Measurements from ENCODE around the gene LRRC8C. TPM values are rescaled to one million over a fixed set of nuclear protein-coding genes. Genes with fewer than 3 reads are reported as not detected.

LRRC8C gene
- total RNA-seq, 6 experiments from 2014 or later, result 0.53 to 2.0 (median 1.2) TPM

DNA sequence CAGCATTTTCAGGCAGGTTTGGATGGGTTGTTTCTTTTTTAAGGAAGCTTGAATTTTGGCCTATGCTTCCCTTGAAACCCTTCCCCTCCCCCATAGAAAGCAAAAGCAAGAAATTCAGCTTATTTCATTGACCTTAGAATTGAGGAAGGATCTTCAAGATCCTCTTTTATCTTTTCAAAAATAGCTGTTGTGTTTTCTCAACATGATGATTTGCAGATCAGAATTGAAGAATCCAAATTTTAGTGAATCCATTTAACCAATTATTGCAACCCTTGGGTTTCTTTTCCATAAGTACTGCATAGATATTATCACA, 73.7 kb downstream of the LRRC8C start:
- Histone ChIP-seq H3K4me1 (no peaks in the 10 kb centered on the region), H3K27ac (no peak overlapping the region)

DNA sequence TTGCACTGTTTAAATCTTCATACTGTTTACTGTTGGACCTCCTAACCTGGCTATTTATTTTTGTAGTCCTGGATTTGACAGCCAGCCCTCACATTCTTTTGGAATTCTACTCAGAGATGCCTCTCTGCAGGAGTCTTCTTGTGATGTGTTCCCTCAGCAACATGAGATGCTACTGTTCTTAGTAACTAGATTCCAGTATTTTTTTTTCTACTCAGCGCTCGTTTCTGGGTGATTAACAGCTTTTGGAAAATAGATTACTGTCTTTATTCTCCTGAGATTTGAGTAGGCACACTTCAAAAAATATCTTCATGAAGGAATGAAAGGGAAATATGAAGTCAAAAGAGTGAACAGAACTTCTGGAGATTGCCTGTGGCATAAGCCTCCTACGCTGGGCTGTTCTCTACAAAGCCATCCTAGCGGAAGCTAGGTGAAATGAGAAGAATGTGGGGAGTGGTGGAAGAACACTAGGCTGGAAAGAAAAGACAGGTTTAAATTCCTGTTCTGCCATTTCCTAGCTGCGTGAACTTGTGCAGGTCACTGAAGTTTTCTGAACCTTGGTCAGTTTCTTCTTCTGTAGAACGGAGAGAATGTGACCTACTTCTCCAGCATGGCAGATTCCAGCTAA, 75.9 kb downstream of the LRRC8C start:
- no peak for DNase-seq
- Histone ChIP-seq H3K9me3 (no peaks in the 10 kb centered on the region), H3K4me3 (no peak overlapping the region), H3K27me3 (no peaks in the 10 kb centered on the region), H3K27ac (no peak overlapping the region), H3K36me3 (no peaks in the 10 kb centered on the region), H3K4me1 (no peaks in the 10 kb centered on the region)
- 55% methylated on average over 6 of the region's 6 CpGs for WGBS (ENCODE audit: insufficient coverage, low coverage, low lambda C conversion rate, missing lambda C conversion rate)
- no peak for ATAC-seq
- no peak for TF ChIP-seq POLR2A (IDR thresholded peaks at IDR 0.05)
- TF ChIP-seq, protein P1, sequence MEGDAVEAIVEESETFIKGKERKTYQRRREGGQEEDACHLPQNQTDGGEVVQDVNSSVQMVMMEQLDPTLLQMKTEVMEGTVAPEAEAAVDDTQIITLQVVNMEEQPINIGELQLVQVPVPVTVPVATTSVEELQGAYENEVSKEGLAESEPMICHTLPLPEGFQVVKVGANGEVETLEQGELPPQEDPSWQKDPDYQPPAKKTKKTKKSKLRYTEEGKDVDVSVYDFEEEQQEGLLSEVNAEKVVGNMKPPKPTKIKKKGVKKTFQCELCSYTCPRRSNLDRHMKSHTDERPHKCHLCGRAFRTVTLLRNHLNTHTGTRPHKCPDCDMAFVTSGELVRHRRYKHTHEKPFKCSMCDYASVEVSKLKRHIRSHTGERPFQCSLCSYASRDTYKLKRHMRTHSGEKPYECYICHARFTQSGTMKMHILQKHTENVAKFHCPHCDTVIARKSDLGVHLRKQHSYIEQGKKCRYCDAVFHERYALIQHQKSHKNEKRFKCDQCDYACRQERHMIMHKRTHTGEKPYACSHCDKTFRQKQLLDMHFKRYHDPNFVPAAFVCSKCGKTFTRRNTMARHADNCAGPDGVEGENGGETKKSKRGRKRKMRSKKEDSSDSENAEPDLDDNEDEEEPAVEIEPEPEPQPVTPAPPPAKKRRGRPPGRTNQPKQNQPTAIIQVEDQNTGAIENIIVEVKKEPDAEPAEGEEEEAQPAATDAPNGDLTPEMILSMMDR (IDR thresholded peaks at IDR 0.05), result no peak
- intact Hi-C loops (cut with DNase I), result no loop called here

More for the DNA sequence above, 73.7 kb downstream of the LRRC8C start:
- no peaks in the 10 kb centered on the region for H3K27me3 ChIP-seq
- no peaks in the 10 kb centered on the region for H3K9me3 ChIP-seq
- TF ChIP-seq, protein P1 (IDR thresholded peaks at IDR 0.05), result no peak
- no peak for TF ChIP-seq POLR2A (IDR thresholded peaks at IDR 0.05)
- H3K4me3 ChIP-seq, result no peak overlapping the region
- DNase-seq, result no peak
- intact Hi-C loops (cut with DNase I), result no loop called here
- peak in 2 of 4 donors; percentile 30 to 39 for ATAC-seq
- H3K36me3 ChIP-seq, result no peaks in the 10 kb centered on the region

DNA sequence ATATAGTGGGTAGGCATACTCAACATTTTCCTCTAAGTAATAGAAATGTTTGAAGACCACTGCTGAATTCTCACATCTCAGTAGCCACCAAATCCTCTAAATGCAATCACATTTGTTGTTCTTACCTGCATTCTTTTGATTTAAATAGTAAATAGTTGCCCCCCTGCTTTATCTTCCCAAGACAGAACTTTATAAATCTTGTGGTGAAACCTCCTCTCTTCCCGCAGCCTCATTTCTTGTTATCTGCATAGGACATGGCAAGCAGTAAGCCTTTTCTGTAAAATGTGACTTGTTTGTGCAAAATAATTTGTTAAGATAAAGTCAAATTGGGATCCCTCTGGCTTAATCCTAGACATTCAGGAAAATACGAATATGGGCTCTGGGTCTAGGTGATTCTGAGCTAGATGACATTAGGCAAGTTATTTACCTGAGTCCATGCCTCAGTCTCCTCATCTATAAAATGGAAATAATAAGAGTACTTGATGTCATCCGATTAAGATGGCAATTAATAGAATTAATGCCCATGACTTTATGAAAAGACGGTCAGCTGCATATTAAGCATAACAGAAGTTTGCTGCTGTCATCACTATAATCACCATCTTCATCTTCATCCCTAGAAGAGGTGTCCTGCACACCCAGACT, 77.7 kb downstream of the LRRC8C start:
- Histone ChIP-seq H3K36me3 (no peaks in the 10 kb centered on the region), H3K9me3 (no peaks in the 10 kb centered on the region), H3K4me1 (no peaks in the 10 kb centered on the region), H3K27me3 (no peaks in the 10 kb centered on the region), H3K27ac (no peak overlapping the region), H3K4me3 (no peak overlapping the region)
- intact Hi-C loops (cut with DNase I), result no loop called here
- 80% methylated on average over 4 of the region's 4 CpGs for WGBS (ENCODE audit: insufficient coverage, low coverage, low lambda C conversion rate, missing lambda C conversion rate)
- TF ChIP-seq, protein P1 (IDR thresholded peaks at IDR 0.05), result no peak
- TF ChIP-seq POLR2A (IDR thresholded peaks at IDR 0.05), result no peak
- ATAC-seq, result no peak
- no peak for DNase-seq

DNA sequence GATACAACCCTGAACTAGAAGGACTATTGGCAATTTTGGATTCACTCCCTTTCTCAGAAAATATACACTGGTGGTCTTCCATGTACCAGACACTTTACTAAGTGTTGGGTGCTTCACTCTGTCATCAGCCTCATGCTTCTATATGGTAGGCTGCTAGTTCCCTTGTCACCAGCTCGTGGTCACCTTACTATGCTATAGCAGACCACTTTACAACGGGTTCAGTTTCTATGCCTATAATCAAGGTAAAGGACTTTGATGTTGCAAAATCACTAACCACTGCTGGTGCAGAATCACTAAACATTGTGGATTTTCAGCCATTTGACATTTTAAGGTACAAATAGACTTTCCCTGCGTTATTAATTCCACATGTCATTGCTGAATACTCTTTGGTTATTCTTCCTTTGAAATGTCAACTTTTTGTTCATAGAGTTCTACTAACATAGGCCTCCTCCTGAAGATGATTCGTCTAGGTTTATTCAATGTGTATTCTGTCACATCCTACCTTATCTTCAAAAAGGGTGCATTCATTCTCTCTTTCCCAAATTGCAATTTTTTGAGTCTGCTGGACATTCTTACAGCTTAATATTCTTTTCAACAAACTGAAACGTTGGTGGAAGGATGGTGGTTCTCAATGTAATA, 78.3 kb downstream of the LRRC8C start:
- no peaks in the 10 kb centered on the region for H3K4me1 ChIP-seq
- TF ChIP-seq, protein P1 (IDR thresholded peaks at IDR 0.05), result no peak
- no peak for TF ChIP-seq POLR2A (IDR thresholded peaks at IDR 0.05)

More for the DNA sequence above, 78.3 kb downstream of the LRRC8C start:
- no peaks in the 10 kb centered on the region for H3K27me3 ChIP-seq
- WGBS (ENCODE audit: insufficient coverage, low coverage, low lambda C conversion rate, missing lambda C conversion rate), result 68% methylated on average over 5 of the region's 5 CpGs
- H3K36me3 ChIP-seq, result no peaks in the 10 kb centered on the region
- H3K4me3 ChIP-seq, result no peak overlapping the region
- no peak for ATAC-seq
- H3K9me3 ChIP-seq, result no peaks in the 10 kb centered on the region
- no peak overlapping the region for H3K27ac ChIP-seq
- DNase-seq, result no peak
- intact Hi-C loops (cut with DNase I), result no loop called here

Data from right lobe of liver (tissue), 6 donors.